NB4 (cell line): ENCODE data around the gene CLEC3A.
A peak's percentile ranks its signal among the peaks of the same experiment; 100 is the strongest.

ENCODE experiments used
- DNase-seq: peaks from one replicate; pipeline ENCODE4 v3.0.0; 2010; ENCODE audit warnings: low read depth
- H3K4me3 ChIP-seq: one replicate; pipeline ENCODE4 v1.5.1; 2011; ENCODE audit warnings: mild to moderate bottlenecking, low read depth, low read length, moderate library complexity
- CTCF ChIP-seq: IDR thresholded peaks from one replicate; pipeline ENCODE4 v1.5.1; 2012; ENCODE audit warnings: low read depth, low read length
- MAX ChIP-seq: IDR thresholded peaks from 2 replicates; pipeline ENCODE4 v1.6.1; 2011; ENCODE audit warnings: low read depth, low read length
- MYC ChIP-seq: IDR thresholded peaks from 2 replicates; pipeline ENCODE4 v1.6.1; 2011; ENCODE audit warnings: low read depth, low read length
- POLR2A ChIP-seq: IDR thresholded peaks from 2 replicates; pipeline ENCODE4 v1.6.1; 2011; ENCODE audit warnings: mild to moderate bottlenecking; ENCODE audit not compliant: insufficient read length; ENCODE audit errors: extremely low read depth

The CLEC3A gene, protein sequence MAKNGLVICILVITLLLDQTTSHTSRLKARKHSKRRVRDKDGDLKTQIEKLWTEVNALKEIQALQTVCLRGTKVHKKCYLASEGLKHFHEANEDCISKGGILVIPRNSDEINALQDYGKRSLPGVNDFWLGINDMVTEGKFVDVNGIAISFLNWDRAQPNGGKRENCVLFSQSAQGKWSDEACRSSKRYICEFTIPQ

DNA sequence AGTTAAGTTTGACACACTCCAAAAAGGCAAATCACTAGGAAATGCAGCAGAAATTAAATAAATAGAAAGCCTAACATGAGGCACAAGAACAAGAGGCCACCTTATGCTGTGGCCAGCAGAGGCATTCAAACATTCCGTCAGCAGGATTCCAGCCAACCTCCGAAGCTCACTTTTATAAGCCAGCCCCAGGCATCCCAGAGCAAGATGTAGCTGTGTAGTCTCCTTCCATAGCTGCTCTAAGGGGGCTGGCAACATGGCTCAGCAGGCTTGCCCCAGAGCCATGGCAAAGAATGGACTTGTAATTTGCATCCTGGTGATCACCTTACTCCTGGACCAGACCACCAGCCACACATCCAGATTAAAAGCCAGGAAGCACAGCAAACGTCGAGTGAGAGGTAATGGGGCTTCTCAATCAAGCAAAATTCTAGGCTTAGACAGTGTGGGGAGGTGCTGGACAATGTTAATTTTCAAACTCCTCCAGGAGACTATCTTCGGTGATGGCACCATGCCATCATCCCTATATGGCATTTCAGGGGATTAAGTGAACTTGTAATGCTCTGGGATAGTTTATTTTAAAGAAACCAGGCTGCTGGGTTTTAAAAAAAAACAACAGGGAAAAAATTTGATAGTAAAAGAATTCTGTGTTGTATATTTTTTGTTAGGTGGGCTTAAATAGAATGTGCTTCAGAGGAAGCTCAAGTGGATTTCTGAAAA lies at the start of gene CLEC3A:
CLEC3A (plus strand) TSS at position 202 of the 714 bp plus-strand sequence; CDS start at position 281, 79 bp downstream.
- H3K4me3 ChIP-seq, result no peak within 1 kb of the TSS
- TF ChIP-seq POLR2A, result no peak
- DNase-seq, result no peak

DNA sequence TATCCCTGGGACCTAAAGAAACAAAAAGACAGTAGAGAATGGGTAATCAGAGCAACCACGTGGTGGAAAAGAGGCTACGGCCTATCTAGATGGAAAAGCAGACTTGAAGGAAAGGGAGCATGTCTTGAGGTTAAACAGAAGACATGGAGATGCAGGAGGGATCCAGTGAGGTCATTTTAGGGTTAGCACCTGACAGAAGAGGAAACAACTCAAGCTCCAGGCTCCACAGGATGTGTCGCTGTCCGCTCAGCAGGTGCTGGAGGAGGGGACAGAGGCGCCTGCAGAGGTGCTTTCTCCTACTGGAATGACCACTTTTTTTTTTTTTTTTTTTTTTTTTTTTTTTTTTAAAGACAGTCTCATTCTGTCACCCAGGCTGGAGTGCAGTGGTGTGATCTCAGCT lies 47.5 kb upstream of the CLEC3A start:
- TF ChIP-seq POLR2A (no peak), MAX (no peak), MYC (no peak), CTCF (no peak)
- peak; percentile 44 for DNase-seq
- H3K4me3 ChIP-seq, result no peak overlapping the region

- no peak for DNase-seq
- no peak overlapping the region for H3K4me3 ChIP-seq
- TF ChIP-seq POLR2A, result no peak
- no peak for TF ChIP-seq MAX
- TF ChIP-seq CTCF, result no peak
- TF ChIP-seq MYC, result no peak
These were observed 46.4 kb upstream of the CLEC3A start for GRCh38 chr16:77975942-77976341.

GRCh38 chr16:77977339-77977738 lies 45.0 kb upstream of the CLEC3A start:
- TF ChIP-seq MYC, result no peak
- TF ChIP-seq MAX, result 0 out of 2 replicates have a peak, but pooled peaks have one; percentile 8
- DNase-seq, result peak; percentile 72

DNA sequence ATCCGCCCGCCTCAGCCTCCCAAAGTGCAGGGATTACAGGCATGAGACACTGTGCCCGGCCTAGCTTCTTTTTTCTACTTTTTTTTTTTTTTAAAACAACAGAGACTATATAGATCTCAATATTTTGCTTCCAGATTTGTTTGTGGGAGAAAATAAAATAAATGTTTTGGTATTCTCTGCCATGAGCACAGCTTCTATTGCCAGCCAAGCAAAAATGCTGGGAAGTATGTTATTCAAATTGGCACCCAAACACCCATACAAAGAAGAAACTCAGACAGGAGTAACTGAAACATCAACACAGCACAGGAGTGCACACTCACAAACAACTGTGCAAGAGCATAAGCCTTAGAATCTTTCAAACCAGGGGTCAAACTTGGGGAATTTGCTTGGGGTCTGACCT lies 37.2 kb upstream of the CLEC3A start:
- TF ChIP-seq CTCF (no peak), POLR2A (no peak), MAX (no peak), MYC (no peak)
- DNase-seq, result no peak
- no peak overlapping the region for H3K4me3 ChIP-seq

More at GRCh38 chr16:77977339-77977738, 45.0 kb upstream of the CLEC3A start:
- H3K4me3 ChIP-seq, result no peak overlapping the region

DNA sequence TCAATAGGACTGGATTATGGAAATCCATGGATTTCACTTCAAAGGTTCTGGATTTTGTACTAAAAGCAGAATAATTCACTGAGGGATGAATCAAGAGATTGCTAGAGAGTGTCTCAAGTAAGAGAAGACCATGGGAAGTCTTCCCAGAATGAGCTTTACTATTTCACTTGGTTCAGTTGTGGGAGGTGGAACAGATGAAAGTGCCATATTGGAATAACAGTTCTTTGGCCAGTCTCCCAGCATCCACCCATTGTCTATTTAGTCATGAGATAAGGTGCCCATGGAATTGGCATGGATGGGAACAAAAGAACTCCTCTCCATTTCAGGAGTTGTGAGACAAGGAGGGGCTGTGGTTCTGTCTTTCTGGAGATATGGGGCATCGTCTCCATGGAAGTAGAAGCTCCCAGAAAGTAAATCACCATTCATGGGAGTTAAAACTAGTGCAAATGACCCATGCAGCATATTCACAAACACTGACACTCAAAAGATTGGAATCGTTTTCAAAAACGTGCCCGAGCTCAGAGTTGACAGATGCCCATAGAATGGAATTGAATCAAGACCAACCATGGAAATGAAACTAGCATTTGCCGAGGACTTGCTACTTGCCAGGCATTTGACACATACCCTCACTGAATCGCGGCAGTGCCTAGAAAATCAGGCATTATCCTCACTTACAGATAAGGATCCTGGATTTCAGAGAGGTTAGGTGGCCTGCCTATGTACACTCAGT lies 36.2 kb upstream of the CLEC3A start:
- no peak for TF ChIP-seq MYC
- no peak for TF ChIP-seq CTCF
- no peak for TF ChIP-seq POLR2A
- TF ChIP-seq MAX, result no peak

More for the DNA sequence above, 36.2 kb upstream of the CLEC3A start:
- H3K4me3 ChIP-seq, result no peak overlapping the region
- DNase-seq, result no peak
